ENCODE data around the gene NACC2.

NACC2 gene

GRCh38 chr9:136081826-136082495 is 13.1 kb downstream of the NACC2 start:
- no peak for TF ChIP-seq CTCF (IDR thresholded peaks at IDR 0.05; ENCODE audit: insufficient read depth, low read depth, low read length, missing control alignments)
- no peak overlapping the region for H3K4me3 ChIP-seq (ENCODE audit: low read length)
- no peak for DNase-seq (ENCODE audit: low read depth)

- no peak for DNase-seq (ENCODE audit: low read depth)
Measured at GRCh38 chr9:136081113-136081825, 13.8 kb downstream of the NACC2 start.

GRCh38 chr9:136080716-136081112 is 14.4 kb downstream of the NACC2 start:
- no peak overlapping the region for H3K4me3 ChIP-seq (ENCODE audit: low read length)
- no peak for DNase-seq (ENCODE audit: low read depth)

More at GRCh38 chr9:136081113-136081825, 13.8 kb downstream of the NACC2 start:
- no peak for TF ChIP-seq CTCF (IDR thresholded peaks at IDR 0.05; ENCODE audit: insufficient read depth, low read depth, low read length, missing control alignments)
- H3K4me3 ChIP-seq (ENCODE audit: low read length) = no peak overlapping the region

GRCh38 chr9:136079916-136080246 is 15.2 kb downstream of the NACC2 start:
- TF ChIP-seq CTCF (IDR thresholded peaks at IDR 0.05; ENCODE audit: insufficient read depth, low read depth, low read length, missing control alignments) = no peak
- H3K4me3 ChIP-seq (ENCODE audit: low read length) = no peak overlapping the region
- DNase-seq (ENCODE audit: low read depth) = no peak

More at GRCh38 chr9:136080716-136081112, 14.4 kb downstream of the NACC2 start:
- TF ChIP-seq CTCF (IDR thresholded peaks at IDR 0.05; ENCODE audit: insufficient read depth, low read depth, low read length, missing control alignments) = no peak

- TF ChIP-seq CTCF (IDR thresholded peaks at IDR 0.05; ENCODE audit: insufficient read depth, low read depth, low read length, missing control alignments) = peak; percentile 3
- DNase-seq (ENCODE audit: low read depth) = no peak
- no peak overlapping the region for H3K4me3 ChIP-seq (ENCODE audit: low read length)
Measured at GRCh38 chr9:136079211-136079915, 15.7 kb downstream of the NACC2 start.

- no peak overlapping the region for H3K4me3 ChIP-seq (ENCODE audit: low read length)
- no peak for TF ChIP-seq CTCF (IDR thresholded peaks at IDR 0.05; ENCODE audit: insufficient read depth, low read depth, low read length, missing control alignments)
- DNase-seq (ENCODE audit: low read depth) = no peak
Measured at GRCh38 chr9:136078498-136079011, 16.5 kb downstream of the NACC2 start.
